Measurements from ENCODE around the gene GGCT. TPM values are rescaled to one million over a fixed set of nuclear protein-coding genes. Genes with fewer than 3 reads are reported as not detected.
A peak's percentile ranks its signal among the peaks of the same experiment; 100 is the strongest.
"Not testable (repeated sequence)": the region's sequence is repeated elsewhere in the genome, so short reads cannot be mapped to it uniquely, and the experiment has no call there.

The GGCT gene
- total and polyA plus RNA-seq, 5 donors from 2014 or later = 10.9 to 32.7 (median 26.1) TPM

- peaks cover 7 to 22% (median 10%) of the 10 kb centered on the region in 4 donors for H3K4me1 Mint-ChIP-seq
- not testable (repeated sequence) for H3K4me1 ChIP-seq (ENCODE audit: control insufficient read depth, insufficient read depth, low read length, poor library complexity, severe bottlenecking); H3K36me3 ChIP-seq (ENCODE audit: control insufficient read depth, insufficient read depth, low read length); H3K4me3 ChIP-seq (ENCODE audit: low read depth, low read length); H3K27me3 ChIP-seq (ENCODE audit: control insufficient read depth, insufficient read depth, low read length); H3K9me3 ChIP-seq (ENCODE audit: control insufficient read depth in 2 of 2, low read length in 2 of 2); H3K9me3 Mint-ChIP-seq; ATAC-seq (ENCODE audit: low read depth in 2 of 2); H3K27ac ChIP-seq (ENCODE audit: insufficient read depth, low read length, poor library complexity, severe bottlenecking); H3K27me3 Mint-ChIP-seq; H3K36me3 Mint-ChIP-seq; H3K27ac Mint-ChIP-seq; H3K4me3 Mint-ChIP-seq; DNase-seq
Measured at GRCh38 chr7:30509171-30509857, 4.7 kb upstream of the GGCT start.

GRCh38 chr7:30507346-30507900, 2.8 kb upstream of the GGCT start:
- not testable (repeated sequence) for H3K9me3 Mint-ChIP-seq; H3K4me3 ChIP-seq (ENCODE audit: low read depth, low read length); H3K27ac ChIP-seq (ENCODE audit: insufficient read depth, low read length, poor library complexity, severe bottlenecking); ATAC-seq (ENCODE audit: low read depth in 2 of 2); H3K36me3 Mint-ChIP-seq; DNase-seq; H3K27ac Mint-ChIP-seq; H3K9me3 ChIP-seq (ENCODE audit: control insufficient read depth in 2 of 2, low read length in 2 of 2); H3K27me3 ChIP-seq (ENCODE audit: control insufficient read depth, insufficient read depth, low read length); H3K27me3 Mint-ChIP-seq; H3K36me3 ChIP-seq (ENCODE audit: control insufficient read depth, insufficient read depth, low read length)
- H3K4me1 ChIP-seq (ENCODE audit: control insufficient read depth, insufficient read depth, low read length, poor library complexity, severe bottlenecking) = peaks cover 23% of the 10 kb centered on the region
- Mint-ChIP-seq H3K4me3 (peak overlapping the region in 1 of 4 donors; percentile 60), H3K4me1 (peaks cover 19 to 30% (median 25%) of the 10 kb centered on the region in 4 donors)

GRCh38 chr7:30505174-30505697, 607 bp upstream of the GGCT start:
- H3K27me3 ChIP-seq (ENCODE audit: control insufficient read depth, insufficient read depth, low read length) = no peaks in the 10 kb centered on the region
- H3K4me1 Mint-ChIP-seq = peaks cover 28 to 44% (median 38%) of the 10 kb centered on the region in 4 donors
- no peaks in the 10 kb centered on the region for H3K27me3 Mint-ChIP-seq
- H3K4me3 ChIP-seq (ENCODE audit: low read depth, low read length) = peak overlapping the region; percentile 94
- H3K9me3 Mint-ChIP-seq = peaks cover 0 to 4% (median 0%) of the 10 kb centered on the region in 7 donors
- ATAC-seq (ENCODE audit: low read depth in 2 of 2) (peak in 1 of 2 donors; percentile 3), DNase-seq (no peak)
- peaks cover 16% of the 10 kb centered on the region for H3K36me3 Mint-ChIP-seq
- peak overlapping the region; percentile 64 to 94 (median 79) for H3K27ac Mint-ChIP-seq
- H3K36me3 ChIP-seq (ENCODE audit: control insufficient read depth, insufficient read depth, low read length) = no peaks in the 10 kb centered on the region
- peak overlapping the region; percentile 91 to 95 (median 92) for H3K4me3 Mint-ChIP-seq
- peak overlapping the region; percentile 63 for H3K27ac ChIP-seq (ENCODE audit: insufficient read depth, low read length, poor library complexity, severe bottlenecking)
- no peaks in the 10 kb centered on the region for H3K9me3 ChIP-seq (ENCODE audit: control insufficient read depth in 2 of 2, low read length in 2 of 2)
- H3K4me1 ChIP-seq (ENCODE audit: control insufficient read depth, insufficient read depth, low read length, poor library complexity, severe bottlenecking) = peaks cover 23% of the 10 kb centered on the region

GRCh38 chr7:30503274-30504212, 1.1 kb downstream of the GGCT start:
- Mint-ChIP-seq H3K4me1 (peaks cover 29 to 49% (median 41%) of the 10 kb centered on the region in 4 donors), H3K27me3 (no peaks in the 10 kb centered on the region), H3K9me3 (peaks cover 0 to 4% (median 0%) of the 10 kb centered on the region in 7 donors), H3K4me3 (peak overlapping the region; percentile 91 to 95 (median 92)), H3K36me3 (peaks cover 26% of the 10 kb centered on the region), H3K27ac (peak overlapping the region; percentile 46 to 94 (median 79))
- Histone ChIP-seq H3K4me3 (ENCODE audit: low read depth, low read length) (peak overlapping the region; percentile 94), H3K27me3 (ENCODE audit: control insufficient read depth, insufficient read depth, low read length) (no peaks in the 10 kb centered on the region), H3K36me3 (ENCODE audit: control insufficient read depth, insufficient read depth, low read length) (no peaks in the 10 kb centered on the region), H3K4me1 (ENCODE audit: control insufficient read depth, insufficient read depth, low read length, poor library complexity, severe bottlenecking) (peaks cover 23% of the 10 kb centered on the region), H3K9me3 (ENCODE audit: control insufficient read depth in 2 of 2, low read length in 2 of 2) (no peaks in the 10 kb centered on the region), H3K27ac (ENCODE audit: insufficient read depth, low read length, poor library complexity, severe bottlenecking) (no peak overlapping the region)
- DNase-seq (no peak), ATAC-seq (ENCODE audit: low read depth in 2 of 2) (no peak)

- H3K4me3 Mint-ChIP-seq = peak overlapping the region; percentile 70 to 95 (median 91)
- no peaks in the 10 kb centered on the region for H3K9me3 ChIP-seq (ENCODE audit: control insufficient read depth in 2 of 2, low read length in 2 of 2)
- peaks cover 23% of the 10 kb centered on the region for H3K4me1 ChIP-seq (ENCODE audit: control insufficient read depth, insufficient read depth, low read length, poor library complexity, severe bottlenecking)
- H3K4me3 ChIP-seq (ENCODE audit: low read depth, low read length) = peak overlapping the region; percentile 94
- H3K27me3 ChIP-seq (ENCODE audit: control insufficient read depth, insufficient read depth, low read length) = no peaks in the 10 kb centered on the region
- H3K9me3 Mint-ChIP-seq = no peaks in the 10 kb centered on the region
- H3K4me1 Mint-ChIP-seq = peaks cover 25 to 49% (median 41%) of the 10 kb centered on the region in 4 donors
- DNase-seq (no peak), ATAC-seq (ENCODE audit: low read depth in 2 of 2) (no peak)
- H3K36me3 ChIP-seq (ENCODE audit: control insufficient read depth, insufficient read depth, low read length) = no peaks in the 10 kb centered on the region
- no peak overlapping the region for H3K27ac ChIP-seq (ENCODE audit: insufficient read depth, low read length, poor library complexity, severe bottlenecking)
- peak overlapping the region in 1 of 3 donors; percentile 85 for H3K27ac Mint-ChIP-seq
- H3K36me3 Mint-ChIP-seq = peaks cover 27% of the 10 kb centered on the region
- H3K27me3 Mint-ChIP-seq = no peaks in the 10 kb centered on the region
Measured at GRCh38 chr7:30502470-30503251, 2.0 kb downstream of the GGCT start.

GRCh38 chr7:30501264-30501663, 3.4 kb downstream of the GGCT start:
- no peaks in the 10 kb centered on the region for H3K27me3 Mint-ChIP-seq
- no peak overlapping the region for H3K27ac ChIP-seq (ENCODE audit: insufficient read depth, low read length, poor library complexity, severe bottlenecking)
- ATAC-seq (ENCODE audit: low read depth in 2 of 2) = no peak

GRCh38 chr7:30493228-30493627, 11.4 kb downstream of the GGCT start:
- ATAC-seq (ENCODE audit: low read depth in 2 of 2) = no peak
- Mint-ChIP-seq H3K4me1 (no peaks in the 10 kb centered on the region), H3K4me3 (no peak overlapping the region), H3K36me3 (peaks cover 19% of the 10 kb centered on the region), H3K9me3 (peaks cover 0 to 12% (median 8%) of the 10 kb centered on the region in 7 donors), H3K27ac (no peak overlapping the region), H3K27me3 (peaks cover 17% of the 10 kb centered on the region)
- Histone ChIP-seq H3K27ac (ENCODE audit: insufficient read depth, low read length, poor library complexity, severe bottlenecking) (no peak overlapping the region), H3K4me1 (ENCODE audit: control insufficient read depth, insufficient read depth, low read length, poor library complexity, severe bottlenecking) (no peaks in the 10 kb centered on the region), H3K4me3 (ENCODE audit: low read depth, low read length) (no peak overlapping the region), H3K27me3 (ENCODE audit: control insufficient read depth, insufficient read depth, low read length) (peaks cover 8% of the 10 kb centered on the region), H3K36me3 (ENCODE audit: control insufficient read depth, insufficient read depth, low read length) (peaks cover 10% of the 10 kb centered on the region), H3K9me3 (ENCODE audit: control insufficient read depth in 2 of 2, low read length in 2 of 2) (peaks cover 0 to 13% of the 10 kb centered on the region in 2 experiments)
- DNase-seq = no peak

More at GRCh38 chr7:30501264-30501663, 3.4 kb downstream of the GGCT start:
- no peak for DNase-seq
- Mint-ChIP-seq H3K4me1 (peaks cover 25 to 49% (median 41%) of the 10 kb centered on the region in 4 donors), H3K4me3 (peak overlapping the region in 1 of 4 donors; percentile 40), H3K9me3 (no peaks in the 10 kb centered on the region), H3K27ac (no peak overlapping the region), H3K36me3 (peaks cover 36% of the 10 kb centered on the region)
- Histone ChIP-seq H3K9me3 (ENCODE audit: control insufficient read depth in 2 of 2, low read length in 2 of 2) (no peaks in the 10 kb centered on the region), H3K36me3 (ENCODE audit: control insufficient read depth, insufficient read depth, low read length) (peaks cover 8% of the 10 kb centered on the region), H3K4me1 (ENCODE audit: control insufficient read depth, insufficient read depth, low read length, poor library complexity, severe bottlenecking) (peaks cover 23% of the 10 kb centered on the region), H3K27me3 (ENCODE audit: control insufficient read depth, insufficient read depth, low read length) (no peaks in the 10 kb centered on the region), H3K4me3 (ENCODE audit: low read depth, low read length) (no peak overlapping the region)

Data from CD4-positive, CD25-positive, alpha-beta regulatory T cell (primary cell).